Skeletal muscle tissue (tissue), 4 donors: ENCODE results near the gene CEP85. TPM values are rescaled to one million over a fixed set of nuclear protein-coding genes. Genes with fewer than 3 reads are reported as not detected.
"Not testable (repeated sequence)": the region's sequence is repeated elsewhere in the genome, so short reads cannot be mapped to it uniquely, and the experiment has no call there.

Source experiments
- H3K27ac ChIP-seq: one replicate; pipeline ENCODE4 v1.7.0; 2013; ENCODE audit warnings: mild to moderate bottlenecking, low read depth, low read length, inconsistent platforms
- H3K27me3 ChIP-seq, 3 donors: one replicate each; pipeline ENCODE4 v1.7.0; 2013; ENCODE audit warnings: low read length in 3 of 3; ENCODE audit not compliant: control insufficient read depth in 3 of 3, insufficient read depth in 3 of 3
- H3K36me3 ChIP-seq, 3 donors: one replicate each; pipeline ENCODE4 v1.7.0; 2013; ENCODE audit warnings: low read length in 3 of 3; ENCODE audit not compliant: control insufficient read depth in 3 of 3, insufficient read depth in 3 of 3
- H3K4me1 ChIP-seq, 3 donors: one replicate each; pipeline ENCODE4 v1.7.0; 2013; ENCODE audit warnings: low read length in 3 of 3, mild to moderate bottlenecking in 3 of 3; ENCODE audit not compliant: control insufficient read depth in 3 of 3, insufficient read depth in 3 of 3
- H3K4me3 ChIP-seq, 3 donors: one replicate each; pipeline ENCODE4 v1.7.0; 2013; ENCODE audit warnings: low read length in 3 of 3
- H3K9ac ChIP-seq, 3 donors: one replicate each; pipeline ENCODE4 v1.7.0; 2013; ENCODE audit warnings: low read length in 3 of 3, mild to moderate bottlenecking in 3 of 3, moderate library complexity in 2 of 3, low read depth in 1 of 3
- H3K9me3 ChIP-seq, 3 donors: one replicate each; pipeline ENCODE4 v1.7.0; 2013; ENCODE audit warnings: low read length in 3 of 3; ENCODE audit not compliant: control insufficient read depth in 3 of 3
- total RNA-seq: library from RNA; depleted of rRNA; stranded (reverse); fragments of >200 nt; gene quantifications from one replicate; pipeline ENCODE4 v1.2.3, GENCODE V29; 2014
- donor health status: Osteomylitis.

Gene CEP85
- total RNA-seq, 1 donor from 2014 or later, result 25.1 TPM

DNA sequence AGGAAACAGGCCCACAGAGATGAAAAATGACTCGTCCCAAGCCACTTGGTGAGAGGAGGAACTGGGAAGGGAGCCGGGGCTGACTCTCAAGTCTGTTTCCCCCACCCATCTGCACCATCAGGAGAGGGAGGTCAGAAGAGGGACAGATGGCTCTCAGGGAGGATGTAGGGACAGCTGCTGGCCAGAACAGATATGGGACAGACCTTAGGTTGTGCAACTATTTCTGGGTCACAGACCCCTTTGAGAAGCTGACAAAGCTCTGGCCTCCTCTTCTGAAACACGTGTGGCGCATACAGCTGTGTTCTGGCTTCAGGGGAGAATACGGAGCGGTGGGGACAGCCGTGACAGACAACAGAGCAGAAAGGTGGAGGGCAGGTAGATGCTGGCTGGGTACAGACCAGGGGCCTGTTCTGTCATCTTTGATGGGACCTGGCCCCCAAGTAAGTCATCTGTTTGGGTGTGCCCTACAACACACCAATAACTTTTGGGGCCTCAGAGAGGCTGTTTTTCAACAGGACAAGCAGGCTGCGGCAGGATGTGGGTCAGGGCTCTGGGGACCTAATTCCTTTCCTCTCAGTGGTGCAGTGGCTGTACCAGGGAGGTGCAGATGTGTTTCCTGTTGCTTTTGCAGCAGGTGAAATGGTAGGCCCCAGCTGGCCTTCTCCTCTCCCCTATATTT is 53.2 kb downstream of the CEP85 start:
- H3K4me1 ChIP-seq, result peaks cover 54 to 93% (median 63%) of the 10 kb centered on the region in 3 donors
- peak overlapping the region; percentile 50 for H3K27ac ChIP-seq
- H3K9ac ChIP-seq, result peak overlapping the region in 1 of 3 donors; percentile 27
- peak overlapping the region in 1 of 3 donors; percentile 13 for H3K4me3 ChIP-seq
- H3K36me3 ChIP-seq, result peaks cover 0 to 2% (median 0%) of the 10 kb centered on the region in 3 donors
- H3K9me3 ChIP-seq, result no peaks in the 10 kb centered on the region
- no peaks in the 10 kb centered on the region for H3K27me3 ChIP-seq

DNA sequence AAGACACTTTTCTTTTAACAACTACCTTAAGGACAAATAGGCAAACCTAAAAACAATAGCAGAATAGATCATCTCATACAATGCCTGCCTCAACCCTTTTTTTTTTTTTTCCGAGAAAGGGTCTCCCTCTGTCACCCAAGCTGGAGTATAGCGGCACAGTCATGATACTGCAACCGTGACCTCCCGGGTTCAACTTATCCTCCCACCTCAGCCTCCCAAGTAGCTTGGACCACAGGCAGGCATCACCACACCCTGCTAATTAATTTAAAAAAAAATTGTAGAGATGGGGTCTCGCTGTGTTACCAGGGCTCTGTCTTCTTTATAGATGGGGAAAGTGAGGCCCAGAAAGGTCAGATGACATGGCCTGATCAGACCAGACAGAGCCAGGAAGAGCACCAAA is 53.8 kb downstream of the CEP85 start:
- peaks cover 54 to 88% (median 59%) of the 10 kb centered on the region in 3 donors for H3K4me1 ChIP-seq
- no peak overlapping the region for H3K4me3 ChIP-seq

DNA sequence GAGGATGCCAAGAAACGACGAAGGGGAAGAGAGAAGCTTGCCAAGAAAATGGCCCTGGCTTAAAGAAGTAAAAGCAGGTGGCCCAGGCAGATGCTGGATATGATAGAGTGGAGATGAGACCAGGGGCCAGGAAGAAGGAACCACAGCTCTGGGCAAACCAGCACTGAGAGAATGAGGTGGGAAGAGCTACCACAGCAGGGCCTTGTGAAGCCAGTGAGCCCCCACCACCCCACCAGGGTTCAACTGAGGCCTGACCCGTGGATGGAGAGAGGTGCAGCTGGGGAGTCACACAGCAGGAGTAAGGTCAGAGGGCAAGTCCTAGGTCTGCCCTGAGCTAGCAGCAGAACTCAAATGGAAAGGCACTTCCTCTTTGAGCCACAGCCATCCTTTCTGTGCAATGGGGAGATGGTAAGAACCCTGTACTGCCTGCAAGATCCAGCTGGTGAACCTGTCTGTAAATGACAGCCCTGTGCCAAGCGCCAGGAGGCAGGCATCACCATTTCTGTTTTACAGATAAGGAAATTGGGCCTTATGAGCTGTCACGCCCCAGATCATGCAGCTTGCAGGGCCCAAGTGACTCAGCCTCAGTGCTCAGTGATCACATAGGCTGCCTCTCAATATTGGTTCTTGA is 54.4 kb downstream of the CEP85 start:
- peaks cover 54 to 82% (median 55%) of the 10 kb centered on the region in 3 donors for H3K4me1 ChIP-seq
- peaks cover 0 to 2% (median 0%) of the 10 kb centered on the region in 3 donors for H3K36me3 ChIP-seq
- peak overlapping the region in 1 of 3 donors; percentile 45 for H3K9ac ChIP-seq
- no peaks in the 10 kb centered on the region for H3K27me3 ChIP-seq
- no peak overlapping the region for H3K4me3 ChIP-seq
- H3K27ac ChIP-seq, result peak overlapping the region; percentile 45
- no peaks in the 10 kb centered on the region for H3K9me3 ChIP-seq

More for the DNA sequence above, 53.8 kb downstream of the CEP85 start:
- Histone ChIP-seq H3K9ac (peak overlapping the region in 1 of 3 donors; percentile 16), H3K27me3 (no peaks in the 10 kb centered on the region), H3K27ac (peak overlapping the region; percentile 50), H3K36me3 (peaks cover 0 to 2% (median 0%) of the 10 kb centered on the region in 3 donors), H3K9me3 (no peaks in the 10 kb centered on the region)

DNA sequence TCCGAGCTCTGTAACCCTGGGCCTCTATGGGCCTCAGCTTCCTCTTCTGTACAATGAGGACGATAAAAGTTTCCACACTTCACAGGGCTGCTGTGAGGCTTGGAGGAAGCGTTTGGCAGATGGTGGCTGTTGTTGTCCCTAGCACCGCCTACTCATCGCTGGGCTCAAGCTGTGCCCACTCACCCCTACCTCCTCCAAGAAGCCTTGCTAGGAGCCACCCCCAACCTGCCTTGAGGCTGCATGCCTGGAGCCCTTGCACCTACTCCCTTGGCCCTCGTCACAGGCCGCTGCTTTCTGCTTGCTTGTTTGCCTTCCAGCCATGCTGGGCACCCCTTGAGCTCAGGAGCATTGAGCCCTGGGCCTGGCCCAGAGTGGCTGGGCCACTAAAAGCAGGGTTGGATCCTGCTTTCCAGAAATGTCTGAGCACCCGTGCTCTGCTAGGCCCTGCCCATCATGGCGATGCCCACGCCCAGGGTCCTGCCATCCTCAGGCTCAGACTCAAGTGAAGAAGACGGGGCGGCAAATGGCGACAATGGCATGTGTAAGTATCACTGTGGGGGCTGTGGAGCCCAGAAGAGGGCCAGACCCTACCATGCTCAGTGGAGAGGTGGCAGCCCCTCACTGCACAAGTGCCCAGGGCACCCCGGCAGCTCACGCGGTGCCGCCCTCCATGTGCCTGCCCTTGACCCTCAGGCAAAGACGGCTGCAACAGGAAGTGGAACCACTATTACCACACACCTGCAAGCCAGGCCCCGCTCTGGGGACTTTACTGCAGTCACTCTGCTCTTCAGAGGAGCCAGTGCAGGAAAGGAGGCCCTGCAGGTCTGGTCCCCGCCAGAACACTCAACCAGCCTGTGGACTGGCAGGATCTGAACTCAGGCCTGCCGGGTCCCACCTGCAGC is 55.4 kb downstream of the CEP85 start:
- Histone ChIP-seq H3K4me1 (peaks cover 50 to 75% (median 54%) of the 10 kb centered on the region in 3 donors), H3K36me3 (no peaks in the 10 kb centered on the region), H3K9ac (peak overlapping the region in 1 of 3 donors; percentile 45), H3K27me3 (no peaks in the 10 kb centered on the region), H3K9me3 (no peaks in the 10 kb centered on the region), H3K27ac (peak overlapping the region; percentile 45), H3K4me3 (no peak overlapping the region)

DNA sequence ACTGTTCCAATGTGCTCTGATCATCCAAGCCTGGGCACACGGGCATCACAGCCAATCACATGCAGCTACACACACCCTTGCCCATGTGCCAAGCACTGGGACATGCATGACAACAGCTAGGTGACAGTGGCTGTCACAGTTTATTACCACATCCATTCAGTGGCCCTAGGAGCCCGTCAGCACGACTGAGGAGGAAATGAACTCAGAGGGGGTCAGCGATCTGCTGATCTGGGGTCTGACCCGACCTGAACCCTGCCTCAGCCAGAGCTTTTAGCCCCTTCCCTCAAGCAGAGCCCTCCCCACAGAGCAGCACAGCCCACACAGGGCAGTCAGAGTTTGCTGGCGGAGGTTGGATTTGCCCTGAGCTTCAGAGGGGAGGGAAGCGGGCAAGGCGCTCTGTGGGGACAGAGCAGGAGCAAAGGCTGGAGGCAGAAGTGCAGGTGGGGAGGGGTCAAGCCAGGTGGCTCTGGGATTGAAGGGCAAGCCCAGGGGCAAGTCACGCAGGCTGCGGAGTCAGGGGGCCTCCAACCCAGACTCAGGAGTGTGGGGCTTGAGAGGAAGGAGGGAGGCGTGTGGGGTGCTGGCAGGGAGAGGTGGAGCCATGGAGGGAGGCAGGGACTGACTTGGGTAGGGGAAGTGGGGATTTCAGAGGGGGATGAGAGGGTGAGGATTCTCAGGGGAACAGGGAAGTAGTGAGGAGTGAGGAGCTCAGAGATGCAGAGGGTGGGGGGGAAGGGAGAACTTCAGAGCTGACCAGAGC is 56.3 kb downstream of the CEP85 start:
- H3K36me3 ChIP-seq, result no peaks in the 10 kb centered on the region
- H3K9ac ChIP-seq, result peak overlapping the region in 2 of 3 donors; percentile 3 to 45
- H3K9me3 ChIP-seq, result no peaks in the 10 kb centered on the region
- no peaks in the 10 kb centered on the region for H3K27me3 ChIP-seq
- no peak overlapping the region for H3K4me3 ChIP-seq
- peaks cover 41 to 66% (median 45%) of the 10 kb centered on the region in 3 donors for H3K4me1 ChIP-seq
- H3K27ac ChIP-seq, result peak overlapping the region; percentile 45

DNA sequence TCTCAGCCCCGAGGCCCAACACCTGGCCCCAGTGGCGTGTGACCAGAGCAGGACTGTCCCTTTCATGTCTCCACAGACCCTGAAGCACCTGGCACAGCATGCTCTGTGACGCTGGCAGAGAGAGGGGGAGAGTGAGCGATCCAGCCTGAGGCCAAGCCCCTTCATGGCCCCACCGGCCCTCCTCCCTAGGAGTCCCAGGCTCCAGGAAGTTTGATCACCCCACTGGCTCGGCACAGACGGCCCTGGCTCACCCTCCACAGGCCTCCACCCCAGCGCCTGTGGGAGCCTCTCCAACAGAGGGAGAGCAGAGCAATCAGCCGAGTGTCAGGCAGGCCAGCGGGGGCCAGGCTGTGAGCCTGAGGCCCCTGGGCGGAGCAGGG is 56.9 kb downstream of the CEP85 start:
- H3K36me3 ChIP-seq, result no peaks in the 10 kb centered on the region
- peaks cover 35 to 60% (median 39%) of the 10 kb centered on the region in 3 donors for H3K4me1 ChIP-seq
- no peak overlapping the region for H3K4me3 ChIP-seq
- no peaks in the 10 kb centered on the region for H3K9me3 ChIP-seq
- H3K27me3 ChIP-seq, result no peaks in the 10 kb centered on the region
- peak overlapping the region in 2 of 3 donors; percentile 3 to 25 for H3K9ac ChIP-seq
- peak overlapping the region; percentile 45 for H3K27ac ChIP-seq

DNA sequence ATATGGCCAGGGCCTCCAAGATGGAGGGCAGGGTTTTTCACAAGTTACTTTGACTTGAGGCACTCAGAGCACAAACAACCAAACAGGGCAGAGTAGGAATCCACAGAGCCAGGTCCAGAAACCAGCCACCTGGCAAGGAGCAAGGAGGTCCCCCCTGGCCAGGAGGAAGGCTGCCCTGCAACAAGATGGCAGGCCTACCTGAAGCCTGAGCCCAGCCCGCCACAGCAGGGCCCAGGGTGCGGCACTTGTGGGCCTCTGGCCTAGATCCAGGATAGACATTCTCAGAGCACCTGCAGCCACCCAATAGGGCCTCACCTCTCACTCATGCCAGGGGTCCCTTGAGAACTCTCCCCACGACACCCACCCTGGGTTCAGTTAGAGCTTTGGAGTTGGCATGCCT is 57.4 kb downstream of the CEP85 start:
- H3K27me3 ChIP-seq, result no peaks in the 10 kb centered on the region
- H3K4me3 ChIP-seq, result no peak overlapping the region
- H3K36me3 ChIP-seq, result no peaks in the 10 kb centered on the region
- no peak overlapping the region for H3K9ac ChIP-seq
- H3K9me3 ChIP-seq, result no peaks in the 10 kb centered on the region
- H3K4me1 ChIP-seq, result peaks cover 30 to 55% (median 34%) of the 10 kb centered on the region in 3 donors
- H3K27ac ChIP-seq, result no peak overlapping the region

DNA sequence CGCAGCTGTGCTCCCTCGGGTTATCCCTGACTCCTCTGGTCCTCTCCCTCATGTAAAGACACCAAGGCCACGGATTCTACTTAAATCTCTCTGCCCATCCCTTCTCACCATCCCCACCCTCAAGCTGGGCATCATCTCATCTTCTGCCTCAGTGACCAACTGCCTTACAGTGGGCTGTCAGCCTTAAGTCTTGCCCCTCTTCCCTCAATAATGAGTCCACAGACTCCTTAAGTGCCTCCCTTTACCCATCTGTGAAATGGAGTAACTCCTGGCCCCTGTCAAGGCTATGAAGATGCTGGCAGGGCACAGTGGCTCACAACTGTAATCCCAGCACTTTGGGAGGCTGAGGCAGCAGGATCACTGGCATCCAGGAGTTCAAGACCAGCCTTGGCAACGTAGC is 57.9 kb downstream of the CEP85 start:
- no peak overlapping the region for H3K27ac ChIP-seq
- no peak overlapping the region for H3K4me3 ChIP-seq
- no peak overlapping the region for H3K9ac ChIP-seq
- H3K4me1 ChIP-seq, result peaks cover 27 to 51% (median 31%) of the 10 kb centered on the region in 3 donors
- H3K27me3 ChIP-seq, result no peaks in the 10 kb centered on the region
- no peaks in the 10 kb centered on the region for H3K9me3 ChIP-seq
- H3K36me3 ChIP-seq, result no peaks in the 10 kb centered on the region

DNA sequence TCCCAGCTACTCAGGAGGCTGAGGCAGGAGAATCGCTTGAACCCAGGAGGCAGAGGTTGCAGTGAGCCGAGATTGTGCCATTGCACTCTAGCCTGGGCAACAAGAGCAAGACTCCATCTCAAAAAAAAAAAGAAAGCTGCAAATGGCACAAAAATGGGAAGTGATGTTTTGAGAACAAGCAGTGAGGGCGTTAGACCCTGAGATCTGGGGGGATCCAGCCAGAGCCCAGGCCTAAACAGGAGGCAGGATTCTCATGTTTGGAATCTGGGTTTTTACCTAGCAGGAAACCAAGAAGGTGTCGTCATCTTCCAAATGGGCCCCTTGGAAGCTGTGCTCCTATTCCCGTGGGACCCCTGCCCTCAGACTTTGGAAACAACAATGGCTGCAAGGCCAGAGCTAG is 58.7 kb downstream of the CEP85 start:
- not testable (repeated sequence) for H3K27ac ChIP-seq, H3K9me3 ChIP-seq, H3K27me3 ChIP-seq, H3K36me3 ChIP-seq, H3K4me3 ChIP-seq, H3K9ac ChIP-seq
- H3K4me1 ChIP-seq, result peaks cover 22 to 43% (median 23%) of the 10 kb centered on the region in 3 donors
